HepG2 (cell line): Measurements from ENCODE around the gene SEMA4C. TPM values are rescaled to one million over a fixed set of nuclear protein-coding genes. Genes with fewer than 3 reads are reported as not detected.

ENCODE experiments used
- ATAC-seq: fragments of 200-7000 bp; cut with Tn5 transposase; 3 replicates; pipeline ENCODE4 v1.9.1; 2020; ENCODE audit warnings: mild to moderate bottlenecking, moderate library complexity
- BruUV-seq: library from RNA; stranded (reverse); fragments of 400-500 nt; replicated peaks from 2 replicates; lab custom pipeline; 2021; lab: Mats Ljungman, UMichigan
- CTCF ChIA-PET: fragments of 300-600 bp; formaldehyde crosslinking; extraction: SDS; loops from one replicate; lab custom pipeline; 2021; ENCODE audit warnings: low total read pairs, inconsistent platforms, low intra/inter-chr PET ratio; lab: Yijun Ruan, JAX
- POLR2A ChIA-PET: fragments of 350-600 bp; sonication (Branson Sonifier 250); formaldehyde crosslinking; loops from one replicate; lab custom pipeline; 2020; ENCODE audit warnings: antibody characterized with exemption, inconsistent platforms; lab: Yijun Ruan, JAX
- DNase-seq: peaks from one replicate; pipeline ENCODE4 v3.0.0-alpha.2; 2015; ENCODE audit warnings: low spot score
- FAIRE-seq: peaks from 3 replicates; lab custom pipeline; 2011; peaks lifted over from hg19 to GRCh38; lab: Jason Lieb, UNC
- H2AFZ ChIP-seq: one replicate; pipeline ENCODE4 v1.6.1; 2011; ENCODE audit warnings: low read length, inconsistent platforms
- H3K27ac ChIP-seq: fragments of 300-600 bp; 3 replicates; pipeline ENCODE4 v1.8.0; 2011; ENCODE audit warnings: mixed run types, mild to moderate bottlenecking, mixed read lengths, low read length, inconsistent platforms; ENCODE audit not compliant: insufficient read depth; ENCODE audit errors: extremely low read length
- H3K27me3 ChIP-seq, 2 experiments: fragments of 200-600 bp in 1 of 2; 2 replicates in 1 of 2; 3 replicates in 1 of 2; pipeline versions ENCODE4 v1.6.0 to v1.8.0; 2011; ENCODE audit warnings: low read length in 2 of 2, mild to moderate bottlenecking in 2 of 2, moderate library complexity in 2 of 2, inconsistent platforms in 1 of 2; ENCODE audit not compliant: insufficient read depth in 2 of 2, control insufficient read depth in 1 of 2
- H3K36me3 ChIP-seq, 2 experiments: fragments of 200-600 bp in 1 of 2; replicated peaks in 1 of 2; 2 replicates in 1 of 2; 3 replicates in 1 of 2; pipeline versions ENCODE4 v1.5.1 to v1.8.0; 2011; ENCODE audit warnings: low read length in 2 of 2, inconsistent platforms in 1 of 2; ENCODE audit not compliant: insufficient read depth in 2 of 2, control insufficient read depth in 1 of 2
- H3K4me1 ChIP-seq: 2 replicates; pipeline ENCODE4 v1.5.1; 2012; ENCODE audit warnings: low read length, inconsistent platforms; ENCODE audit not compliant: insufficient read depth
- H3K4me2 ChIP-seq: 2 replicates; pipeline ENCODE4 v1.6.0; 2011; ENCODE audit warnings: low read depth, low read length, inconsistent platforms
- H3K4me3 ChIP-seq, 3 experiments: fragments of 200-600 bp in 1 of 3; sonication (generic), shearing (Covaris generic) in 1 of 3; replicated peaks in 1 of 3; 2 replicates each; pipeline ENCODE4 v1.5.1; 2011 to 2016; ENCODE audit warnings: low read length in 3 of 3, inconsistent platforms in 2 of 3, low read depth in 2 of 3, mild to moderate bottlenecking in 2 of 3, control low read depth in 1 of 3, mixed read lengths in 1 of 3; ENCODE audit not compliant: insufficient read depth in 1 of 3
- H3K79me2 ChIP-seq: one replicate; pipeline ENCODE4 v1.6.1; 2011; ENCODE audit warnings: low read length, inconsistent platforms; ENCODE audit not compliant: insufficient read depth
- H3K9ac ChIP-seq: 2 replicates; pipeline ENCODE4 v1.6.0; 2011; ENCODE audit warnings: mild to moderate bottlenecking, low read depth, low read length, inconsistent platforms; ENCODE audit not compliant: insufficient read depth
- H3K9me3 ChIP-seq: 2 replicates; pipeline ENCODE4 v1.5.1; 2012; ENCODE audit warnings: mild to moderate bottlenecking, low read length
- H4K20me1 ChIP-seq: 2 replicates; pipeline ENCODE4 v1.6.0; 2011; ENCODE audit warnings: inconsistent platforms, mild to moderate bottlenecking, low read length, moderate library complexity; ENCODE audit not compliant: insufficient read depth
- ATF7 ChIP-seq, 2 experiments: fragments of 450-650 bp in 1 of 2; sonication (generic) in 1 of 2; formaldehyde crosslinking in 1 of 2; IDR thresholded peaks; 2 replicates each; pipeline versions ENCODE4 v1.4.0 to v1.6.1; 2016 to 2020; ENCODE audit warnings: antibody characterized with exemption in 1 of 2, mild to moderate bottlenecking in 1 of 2, missing genetic modification reagents in 1 of 2
- JUN ChIP-seq: sonication (generic); formaldehyde crosslinking; IDR thresholded peaks from 2 replicates; pipeline ENCODE4 v1.4.0; 2020; ENCODE audit warnings: mild to moderate bottlenecking, missing genetic modification reagents
- NFYC ChIP-seq: IDR thresholded peaks from 2 replicates; pipeline ENCODE4 v1.6.1; 2016; ENCODE audit warnings: missing genetic modification reagents, missing compliant biosample characterization
- TFE3 ChIP-seq: IDR thresholded peaks from 2 replicates; pipeline ENCODE4 v1.6.1; 2016
- TGIF2 ChIP-seq: IDR thresholded peaks from 2 replicates; pipeline ENCODE4 v1.6.1; 2016; ENCODE audit warnings: control low read depth, missing compliant biosample characterization
- YEATS4 ChIP-seq: sonication (generic); formaldehyde crosslinking; IDR thresholded peaks from 2 replicates; pipeline ENCODE4 v1.4.0; 2020; ENCODE audit warnings: missing genetic modification reagents, borderline replicate concordance
- ZFP82 ChIP-seq: sonication (generic); formaldehyde crosslinking; IDR thresholded peaks from 2 replicates; pipeline ENCODE4 v1.5.1; 2020; ENCODE audit warnings: mild to moderate bottlenecking, missing genetic modification reagents, borderline replicate concordance
- ZNF138 ChIP-seq: sonication (generic); formaldehyde crosslinking; IDR thresholded peaks from 2 replicates; pipeline ENCODE4 v1.5.0; 2020; ENCODE audit warnings: mild to moderate bottlenecking, low read depth, missing genetic modification reagents
- ZNF263 ChIP-seq: sonication (generic); formaldehyde crosslinking; IDR thresholded peaks from 2 replicates; pipeline ENCODE4 v1.4.0; 2020; ENCODE audit warnings: missing genetic modification reagents
- ZNF816 ChIP-seq: sonication (generic); formaldehyde crosslinking; IDR thresholded peaks from 2 replicates; pipeline ENCODE4 v1.8.0; 2022; ENCODE audit warnings: missing genetic modification reagents, mild to moderate bottlenecking, borderline replicate concordance
- ZNF879 ChIP-seq: sonication (generic); formaldehyde crosslinking; IDR thresholded peaks from 2 replicates; pipeline ENCODE4 v1.8.1; 2023; ENCODE audit warnings: missing genetic modification reagents
- WGBS: methylation state at CpG from one replicate; pipeline ENCODE4 v1.1.6; 2017; ENCODE audit warnings: low lambda C conversion rate; 5-methylcytosine and 5-hydroxymethylcytosine counted together
- in situ Hi-C: cut with HindIII; loops from 2 replicates; pipeline ENCODE4 v1.10.0; 2017; ENCODE audit warnings: low pct_unique_long_range_greater_than_20kb; ENCODE audit not compliant: extremely low pct_ligation_motif_present
- intact Hi-C: fragments of 100-400 bp; cut with micrococcal nuclease; formaldehyde crosslinking; loops from one replicate; pipeline ENCODE4 v1.10.0; 2022; ENCODE audit not compliant: unreplicated experiment
- polyA plus RNA-seq, 8 experiments: library from polyadenylated mRNA; depleted of rRNA in 3 of 8; stranded (reverse) in 7 of 8; unstranded in 1 of 8; fragments of >200 nt; fragmentation: Illumina TruSeq in 4 of 8; extraction: Trizol in 4 of 8; gene quantifications; 2 replicates each; pipeline versions ENCODE4 v1.2.1 to v1.2.3, GENCODE V29; 2011 to 2016; ENCODE audit warnings: low read depth in 4 of 8, missing spikeins in 1 of 8, mixed read lengths in 1 of 8; ENCODE audit not compliant: insufficient read depth in 1 of 8
- total RNA-seq, 5 experiments: library from RNA; depleted of rRNA; stranded (reverse); fragments of >200 nt; fragmentation: Illumina TruSeq; extraction: Trizol; gene quantifications; 2 replicates each; pipeline ENCODE4 v1.2.3, GENCODE V29; 2016; ENCODE audit warnings: low read depth in 1 of 5
- TF ChIP-seq, protein P1 (sequence below): sonication (generic); formaldehyde crosslinking; IDR thresholded peaks from 2 replicates; pipeline ENCODE4 v1.9.0; 2021; ENCODE audit warnings: missing genetic modification reagents, mild to moderate bottlenecking, borderline replicate concordance

Gene SEMA4C
- total and polyA plus RNA-seq, 2 of the 13 experiments (the other 11 are each of a cell fraction or from before 2014, with no cell fraction given), result 25.9 to 46.6 TPM

DNA sequence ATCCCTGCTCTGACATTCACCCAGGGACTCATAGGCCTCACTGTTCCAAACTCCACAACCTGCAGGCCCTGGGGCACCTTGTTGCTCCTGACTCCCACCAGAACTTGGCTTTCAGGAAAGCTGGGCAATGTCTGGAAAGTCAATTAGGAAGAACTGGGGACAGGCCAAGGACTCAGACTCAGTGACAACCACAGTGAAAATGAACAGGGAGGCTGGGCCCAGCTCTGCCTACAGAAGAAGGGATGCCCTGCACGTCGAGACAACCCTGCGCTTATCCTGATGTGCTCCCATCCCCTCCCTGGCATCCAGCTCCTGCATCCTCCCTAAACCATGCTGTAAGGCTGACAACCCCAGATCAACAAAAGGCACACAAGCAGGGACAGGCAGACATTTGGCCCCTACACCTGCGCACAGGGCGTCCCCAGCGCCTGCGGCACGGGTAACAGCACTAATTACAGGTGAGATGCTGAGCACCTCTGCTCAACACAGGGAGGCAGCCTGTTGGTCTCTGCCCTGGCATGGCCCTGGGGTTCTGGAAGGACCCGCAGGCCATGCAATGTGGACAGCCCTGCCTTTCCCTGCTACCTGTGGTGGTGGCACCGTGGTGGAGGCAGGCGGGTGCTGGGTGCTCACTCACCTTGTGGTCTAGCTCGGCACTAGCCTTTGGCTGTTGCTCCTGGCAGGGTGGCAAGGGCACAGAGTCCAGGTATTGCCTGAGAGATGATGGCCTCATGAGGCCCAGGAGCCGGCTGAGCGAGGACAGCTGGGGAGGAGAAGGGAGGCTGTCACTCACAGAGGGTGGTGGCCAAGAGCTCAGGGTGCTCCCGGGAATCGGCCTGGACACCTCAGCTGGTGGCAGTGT lies 23.6 kb upstream of the SEMA4C start:
- intact Hi-C loops (no loop called here), in situ Hi-C loops (no loop called here)
- Histone ChIP-seq H3K79me2 (no peaks in the 10 kb centered on the region), H3K4me2 (no peak overlapping the region), H3K27ac (no peak overlapping the region), H3K27me3 (peaks cover 18 to 59% of the 10 kb centered on the region in 2 experiments), H4K20me1 (no peaks in the 10 kb centered on the region), H3K36me3 (no peaks in the 10 kb centered on the region), H3K4me3 (no peak overlapping the region), H3K9me3 (no peaks in the 10 kb centered on the region), H2AFZ (no peak overlapping the region), H3K9ac (no peak overlapping the region), H3K4me1 (no peaks in the 10 kb centered on the region)
- ChIA-PET CTCF (no interaction called here), POLR2A (no interaction called here)
- TF ChIP-seq TFE3 (CRISPR knock-in tag) (no peak), ZNF263 (CRISPR knock-in tag) (0 out of 2 replicates have a peak, but pooled peaks have one; percentile 15)
- WGBS, result 45% methylated on average over 12 of the region's 16 CpGs
- ATAC-seq (no peak), FAIRE-seq (no peak), DNase-seq (no peak)
- no TSS peak for BruUV-seq

GRCh38 chr2:96891591-96892333 lies 21.9 kb upstream of the SEMA4C start:
- no peak overlapping the region for H2AFZ ChIP-seq
- H3K4me3 ChIP-seq, result no peak overlapping the region
- H3K36me3 ChIP-seq, result no peaks in the 10 kb centered on the region
- H3K9me3 ChIP-seq, result no peaks in the 10 kb centered on the region
- no peak overlapping the region for H3K9ac ChIP-seq
- 48% methylated on average over 10 of the region's 11 CpGs for WGBS
- FAIRE-seq (no peak), ATAC-seq (no peak), DNase-seq (no peak)
- no peaks in the 10 kb centered on the region for H3K4me1 ChIP-seq
- POLR2A ChIA-PET, result no interaction called here
- peaks cover 12 to 57% of the 10 kb centered on the region in 2 experiments; a peak in 4 of 5 replicates for H3K27me3 ChIP-seq
- CTCF ChIA-PET, result no interaction called here
- no peaks in the 10 kb centered on the region for H3K79me2 ChIP-seq
- BruUV-seq, result no TSS peak
- in situ Hi-C loops (no loop called here), intact Hi-C loops (no loop called here)
- H3K27ac ChIP-seq, result no peak overlapping the region
- no peaks in the 10 kb centered on the region for H4K20me1 ChIP-seq
- H3K4me2 ChIP-seq, result no peak overlapping the region
- TF ChIP-seq ZNF879 (CRISPR knock-in tag), result no peak
- TF ChIP-seq YEATS4 (CRISPR knock-in tag), result no peak
- no peak for TF ChIP-seq ZFP82
- TF ChIP-seq ATF7 (IDR thresholded peaks at IDR 0.05), result no peak
- no peak for TF ChIP-seq ATF7 (CRISPR knock-in tag; IDR thresholded peaks at IDR 0.05)
- no peak for TF ChIP-seq ZNF816 (CRISPR knock-in tag)
- TF ChIP-seq NFYC, result no peak
- no peak for TF ChIP-seq ZNF138 (CRISPR knock-in tag)
- no peak for TF ChIP-seq JUN (CRISPR knock-in tag)
- no peak for TF ChIP-seq TGIF2 (CRISPR knock-in tag)
- TF ChIP-seq, protein P1, sequence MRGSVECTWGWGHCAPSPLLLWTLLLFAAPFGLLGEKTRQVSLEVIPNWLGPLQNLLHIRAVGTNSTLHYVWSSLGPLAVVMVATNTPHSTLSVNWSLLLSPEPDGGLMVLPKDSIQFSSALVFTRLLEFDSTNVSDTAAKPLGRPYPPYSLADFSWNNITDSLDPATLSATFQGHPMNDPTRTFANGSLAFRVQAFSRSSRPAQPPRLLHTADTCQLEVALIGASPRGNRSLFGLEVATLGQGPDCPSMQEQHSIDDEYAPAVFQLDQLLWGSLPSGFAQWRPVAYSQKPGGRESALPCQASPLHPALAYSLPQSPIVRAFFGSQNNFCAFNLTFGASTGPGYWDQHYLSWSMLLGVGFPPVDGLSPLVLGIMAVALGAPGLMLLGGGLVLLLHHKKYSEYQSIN (CRISPR knock-in tag), result no peak
